Right kidney (tissue), 1 donor: ENCODE measurements around the gene NLE1.
"Not testable (repeated sequence)": the region's sequence is repeated elsewhere in the genome, so short reads cannot be mapped to it uniquely, and the experiment has no call there.

Experiments used
- DNase-seq: peaks from one replicate; pipeline ENCODE4 v3.0.0-alpha.2; 2016

NLE1 gene

GRCh38 chr17:35129154-35129972, 12.7 kb downstream of the NLE1 start:
- no peak for DNase-seq

GRCh38 chr17:35127751-35128514, 14.2 kb downstream of the NLE1 start:
- no peak for DNase-seq

GRCh38 chr17:35121315-35121714, 20.8 kb downstream of the NLE1 start, which contains the start of gene FNDC8:
TSS of gene FNDC8 (plus strand) at chr17:35121615. CDS start at chr17:35121694, 79 bp downstream.
- no peak for DNase-seq

- DNase-seq: peak; percentile 92
These were observed 22.5 kb downstream of the NLE1 start, which contains the start of gene RAD51D for GRCh38 chr17:35119370-35120165. TSS of gene RAD51D (minus strand) at chr17:35119860. CDS start at chr17:35119613, 247 bp downstream.

- DNase-seq: no peak
These were observed 24.1 kb downstream of the NLE1 start for GRCh38 chr17:35117984-35118383.

- DNase-seq: no peak
These were observed 25.3 kb downstream of the NLE1 start for GRCh38 chr17:35116845-35117244.

GRCh38 chr17:35110791-35111190, 31.3 kb downstream of the NLE1 start:
- DNase-seq: not testable (repeated sequence)

- DNase-seq: no peak
These were observed 37.2 kb downstream of the NLE1 start for GRCh38 chr17:35104844-35105450.

- no peak for DNase-seq
These were observed 38.8 kb downstream of the NLE1 start for GRCh38 chr17:35103271-35103670.

GRCh38 chr17:35101725-35102124, 40.4 kb downstream of the NLE1 start:
- no peak for DNase-seq

GRCh38 chr17:35101036-35101435, 41.1 kb downstream of the NLE1 start:
- no peak for DNase-seq

- DNase-seq: no peak
These were observed 42.2 kb downstream of the NLE1 start for GRCh38 chr17:35099908-35100307.

- DNase-seq: no peak
These were observed 44.3 kb downstream of the NLE1 start for GRCh38 chr17:35097776-35098175.

GRCh38 chr17:35095741-35096140, 46.4 kb downstream of the NLE1 start:
- DNase-seq: no peak

- no peak for DNase-seq
These were observed 47.2 kb downstream of the NLE1 start for GRCh38 chr17:35094902-35095301.

GRCh38 chr17:35090707-35091106, 51.4 kb downstream of the NLE1 start:
- DNase-seq: not testable (repeated sequence)

- DNase-seq: no peak
These were observed 52.4 kb downstream of the NLE1 start for GRCh38 chr17:35089586-35090296.

GRCh38 chr17:35088881-35089585, 53.1 kb downstream of the NLE1 start:
- peak; percentile 86 for DNase-seq

- peak; percentile 74 for DNase-seq
These were observed 53.7 kb downstream of the NLE1 start for GRCh38 chr17:35088356-35088880.

GRCh38 chr17:35087731-35088355, 54.3 kb downstream of the NLE1 start:
- no peak for DNase-seq
